HepG2 (cell line): ENCODE measurements around the gene ZNF48. TPM values are rescaled to one million over a fixed set of nuclear protein-coding genes. Genes with fewer than 3 reads are reported as not detected.

ENCODE experiments used
- ATF7-NPFF ChIP-seq: sonication (generic); formaldehyde crosslinking; IDR thresholded peaks from 2 replicates; pipeline ENCODE4 v1.8.1; 2023; ENCODE audit warnings: mild to moderate bottlenecking, low read depth, missing genetic modification reagents, moderate library complexity
- CENPT ChIP-seq: sonication (generic); formaldehyde crosslinking; IDR thresholded peaks from 2 replicates; pipeline ENCODE4 v1.8.0; 2022; ENCODE audit warnings: low read depth, mild to moderate bottlenecking, moderate library complexity, missing genetic modification reagents
- GPN1 ChIP-seq: sonication (generic); formaldehyde crosslinking; IDR thresholded peaks from 2 replicates; pipeline ENCODE4 v1.5.1; 2020; ENCODE audit warnings: missing genetic modification reagents, borderline replicate concordance
- JDP2 ChIP-seq: sonication (generic); formaldehyde crosslinking; IDR thresholded peaks from 2 replicates; pipeline ENCODE4 v1.8.1; 2022; ENCODE audit warnings: missing genetic modification reagents, borderline replicate concordance
- MXD4 ChIP-seq: IDR thresholded peaks from 2 replicates; pipeline ENCODE4 v1.6.1; 2016; ENCODE audit warnings: mild to moderate bottlenecking, missing biosample characterization, missing genetic modification reagents
- SMAD9 ChIP-seq: sonication (generic); formaldehyde crosslinking; IDR thresholded peaks from 2 replicates; pipeline ENCODE4 v1.5.1; 2020; ENCODE audit warnings: mild to moderate bottlenecking, missing genetic modification reagents
- ZKSCAN1 ChIP-seq: fragments of 150-350 bp; IDR thresholded peaks from 2 replicates; pipeline ENCODE4 v1.6.1; 2014; ENCODE audit warnings: low read length
- ZNF564 ChIP-seq: sonication (generic); formaldehyde crosslinking; IDR thresholded peaks from 2 replicates; pipeline ENCODE4 v1.8.1; 2023; ENCODE audit warnings: mild to moderate bottlenecking, missing genetic modification reagents
- ZNF569 ChIP-seq: sonication (generic); formaldehyde crosslinking; IDR thresholded peaks from 2 replicates; pipeline ENCODE4 v1.5.0; 2020; ENCODE audit warnings: mild to moderate bottlenecking, missing genetic modification reagents, moderate library complexity, borderline replicate concordance
- ZNF720 ChIP-seq: sonication (generic); formaldehyde crosslinking; IDR thresholded peaks from 2 replicates; pipeline ENCODE4 v1.4.0; 2020; ENCODE audit warnings: missing genetic modification reagents
- ZNF724P ChIP-seq: sonication (generic); formaldehyde crosslinking; IDR thresholded peaks from 2 replicates; pipeline ENCODE4 v1.8.0; 2022; ENCODE audit warnings: missing genetic modification reagents, borderline replicate concordance
- polyA plus RNA-seq, 8 experiments: library from polyadenylated mRNA; depleted of rRNA in 3 of 8; stranded (reverse) in 7 of 8; unstranded in 1 of 8; fragments of >200 nt; fragmentation: Illumina TruSeq in 4 of 8; extraction: Trizol in 4 of 8; gene quantifications; 2 replicates each; pipeline versions ENCODE4 v1.2.1 to v1.2.3, GENCODE V29; 2011 to 2016; ENCODE audit warnings: low read depth in 4 of 8, missing spikeins in 1 of 8, mixed read lengths in 1 of 8; ENCODE audit not compliant: insufficient read depth in 1 of 8
- total RNA-seq, 5 experiments: library from RNA; depleted of rRNA; stranded (reverse); fragments of >200 nt; fragmentation: Illumina TruSeq; extraction: Trizol; gene quantifications; 2 replicates each; pipeline ENCODE4 v1.2.3, GENCODE V29; 2016; ENCODE audit warnings: low read depth in 1 of 5
- TF ChIP-seq, protein P1 (sequence below): sonication (generic); formaldehyde crosslinking; IDR thresholded peaks from 2 replicates; pipeline ENCODE4 v1.4.0; 2020; ENCODE audit warnings: missing genetic modification reagents
- TF ChIP-seq, protein P2 (sequence below): sonication (generic); formaldehyde crosslinking; IDR thresholded peaks from 2 replicates; pipeline ENCODE4 v1.5.1; 2020; ENCODE audit warnings: mild to moderate bottlenecking, missing genetic modification reagents, moderate library complexity
- TF ChIP-seq, protein P3 (sequence below): sonication (generic); formaldehyde crosslinking; IDR thresholded peaks from 2 replicates; pipeline ENCODE4 v1.4.0; 2020; ENCODE audit warnings: mild to moderate bottlenecking, missing genetic modification reagents, borderline replicate concordance
- TF ChIP-seq, protein P4 (sequence below): sonication (generic); formaldehyde crosslinking; IDR thresholded peaks from 2 replicates; pipeline ENCODE4 v1.5.0; 2020; ENCODE audit warnings: missing genetic modification reagents, mild to moderate bottlenecking, borderline replicate concordance

Gene ZNF48
- total and polyA plus RNA-seq, 2 of the 13 experiments (the other 11 are each of a cell fraction or from before 2014, with no cell fraction given) = 9.9 to 12.3 TPM

DNA sequence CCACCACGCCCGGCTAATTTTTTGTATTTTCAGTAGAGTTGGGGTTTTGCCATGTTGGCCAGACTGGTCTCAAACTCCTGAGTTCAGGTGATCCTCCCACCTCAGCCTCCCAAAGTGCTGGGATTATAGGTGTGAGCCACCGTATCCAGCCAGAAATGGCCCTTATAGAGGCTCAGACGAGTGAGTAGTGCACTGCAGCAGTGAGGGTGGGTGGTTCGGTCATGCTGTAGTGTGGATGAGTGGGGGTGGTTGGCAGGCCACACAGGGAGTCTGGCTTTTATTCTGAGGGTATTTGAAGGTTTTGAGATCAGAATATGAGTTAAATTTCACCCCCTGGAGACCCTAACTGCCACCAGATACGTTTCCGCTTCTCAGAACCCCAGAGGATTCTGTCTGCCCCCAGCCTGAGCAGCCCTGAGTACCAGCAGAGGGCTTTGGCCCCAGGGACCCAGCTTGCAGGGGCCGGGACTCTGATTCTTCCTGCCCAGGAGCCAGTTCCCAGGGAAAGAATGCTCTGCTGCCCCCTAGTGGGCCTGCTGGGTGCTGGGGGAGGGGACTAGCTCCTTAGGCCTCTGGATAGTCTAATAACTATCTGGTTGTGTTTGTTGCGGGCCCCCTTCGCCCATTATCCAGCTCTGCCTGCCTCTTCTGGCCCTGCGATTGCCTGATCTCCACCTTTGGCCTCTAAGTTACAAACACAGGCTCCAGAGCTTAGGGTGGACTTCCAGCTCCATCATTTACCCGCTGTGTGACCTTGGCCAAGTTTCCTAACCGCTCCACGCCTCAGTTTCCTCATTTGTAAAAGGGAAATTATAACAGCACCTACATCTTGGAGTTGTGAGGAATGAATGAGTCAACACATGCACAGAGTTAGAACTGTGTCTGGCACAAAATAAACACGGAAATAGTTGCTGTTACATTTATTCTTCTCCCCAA lies 14.2 kb downstream of the ZNF48 start (continued):
- TF ChIP-seq, protein P1, sequence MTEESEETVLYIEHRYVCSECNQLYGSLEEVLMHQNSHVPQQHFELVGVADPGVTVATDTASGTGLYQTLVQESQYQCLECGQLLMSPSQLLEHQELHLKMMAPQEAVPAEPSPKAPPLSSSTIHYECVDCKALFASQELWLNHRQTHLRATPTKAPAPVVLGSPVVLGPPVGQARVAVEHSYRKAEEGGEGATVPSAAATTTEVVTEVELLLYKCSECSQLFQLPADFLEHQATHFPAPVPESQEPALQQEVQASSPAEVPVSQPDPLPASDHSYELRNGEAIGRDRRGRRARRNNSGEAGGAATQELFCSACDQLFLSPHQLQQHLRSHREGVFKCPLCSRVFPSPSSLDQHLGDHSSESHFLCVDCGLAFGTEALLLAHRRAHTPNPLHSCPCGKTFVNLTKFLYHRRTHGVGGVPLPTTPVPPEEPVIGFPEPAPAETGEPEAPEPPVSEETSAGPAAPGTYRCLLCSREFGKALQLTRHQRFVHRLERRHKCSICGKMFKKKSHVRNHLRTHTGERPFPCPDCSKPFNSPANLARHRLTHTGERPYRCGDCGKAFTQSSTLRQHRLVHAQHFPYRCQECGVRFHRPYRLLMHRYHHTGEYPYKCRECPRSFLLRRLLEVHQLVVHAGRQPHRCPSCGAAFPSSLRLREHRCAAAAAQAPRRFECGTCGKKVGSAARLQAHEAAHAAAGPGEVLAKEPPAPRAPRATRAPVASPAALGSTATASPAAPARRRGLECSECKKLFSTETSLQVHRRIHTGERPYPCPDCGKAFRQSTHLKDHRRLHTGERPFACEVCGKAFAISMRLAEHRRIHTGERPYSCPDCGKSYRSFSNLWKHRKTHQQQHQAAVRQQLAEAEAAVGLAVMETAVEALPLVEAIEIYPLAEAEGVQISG = peak; percentile 95
- TF ChIP-seq ZNF724P (CRISPR knock-in tag) = no peak
- TF ChIP-seq SMAD9 (CRISPR knock-in tag) = no peak
- no peak for TF ChIP-seq ZNF564 (CRISPR knock-in tag)
- TF ChIP-seq, protein P2, sequence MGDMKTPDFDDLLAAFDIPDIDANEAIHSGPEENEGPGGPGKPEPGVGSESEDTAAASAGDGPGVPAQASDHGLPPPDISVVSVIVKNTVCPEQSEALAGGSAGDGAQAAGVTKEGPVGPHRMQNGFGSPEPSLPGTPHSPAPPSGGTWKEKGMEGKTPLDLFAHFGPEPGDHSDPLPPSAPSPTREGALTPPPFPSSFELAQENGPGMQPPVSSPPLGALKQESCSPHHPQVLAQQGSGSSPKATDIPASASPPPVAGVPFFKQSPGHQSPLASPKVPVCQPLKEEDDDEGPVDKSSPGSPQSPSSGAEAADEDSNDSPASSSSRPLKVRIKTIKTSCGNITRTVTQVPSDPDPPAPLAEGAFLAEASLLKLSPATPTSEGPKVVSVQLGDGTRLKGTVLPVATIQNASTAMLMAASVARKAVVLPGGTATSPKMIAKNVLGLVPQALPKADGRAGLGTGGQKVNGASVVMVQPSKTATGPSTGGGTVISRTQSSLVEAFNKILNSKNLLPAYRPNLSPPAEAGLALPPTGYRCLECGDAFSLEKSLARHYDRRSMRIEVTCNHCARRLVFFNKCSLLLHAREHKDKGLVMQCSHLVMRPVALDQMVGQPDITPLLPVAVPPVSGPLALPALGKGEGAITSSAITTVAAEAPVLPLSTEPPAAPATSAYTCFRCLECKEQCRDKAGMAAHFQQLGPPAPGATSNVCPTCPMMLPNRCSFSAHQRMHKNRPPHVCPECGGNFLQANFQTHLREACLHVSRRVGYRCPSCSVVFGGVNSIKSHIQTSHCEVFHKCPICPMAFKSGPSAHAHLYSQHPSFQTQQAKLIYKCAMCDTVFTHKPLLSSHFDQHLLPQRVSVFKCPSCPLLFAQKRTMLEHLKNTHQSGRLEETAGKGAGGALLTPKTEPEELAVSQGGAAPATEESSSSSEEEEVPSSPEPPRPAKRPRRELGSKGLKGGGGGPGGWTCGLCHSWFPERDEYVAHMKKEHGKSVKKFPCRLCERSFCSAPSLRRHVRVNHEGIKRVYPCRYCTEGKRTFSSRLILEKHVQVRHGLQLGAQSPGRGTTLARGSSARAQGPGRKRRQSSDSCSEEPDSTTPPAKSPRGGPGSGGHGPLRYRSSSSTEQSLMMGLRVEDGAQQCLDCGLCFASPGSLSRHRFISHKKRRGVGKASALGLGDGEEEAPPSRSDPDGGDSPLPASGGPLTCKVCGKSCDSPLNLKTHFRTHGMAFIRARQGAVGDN = peak; percentile 80
- peak; percentile 81 for TF ChIP-seq MXD4 (CRISPR knock-in tag)
- no peak for TF ChIP-seq JDP2 (CRISPR knock-in tag)
- no peak for TF ChIP-seq ATF7-NPFF
- TF ChIP-seq, protein P3, sequence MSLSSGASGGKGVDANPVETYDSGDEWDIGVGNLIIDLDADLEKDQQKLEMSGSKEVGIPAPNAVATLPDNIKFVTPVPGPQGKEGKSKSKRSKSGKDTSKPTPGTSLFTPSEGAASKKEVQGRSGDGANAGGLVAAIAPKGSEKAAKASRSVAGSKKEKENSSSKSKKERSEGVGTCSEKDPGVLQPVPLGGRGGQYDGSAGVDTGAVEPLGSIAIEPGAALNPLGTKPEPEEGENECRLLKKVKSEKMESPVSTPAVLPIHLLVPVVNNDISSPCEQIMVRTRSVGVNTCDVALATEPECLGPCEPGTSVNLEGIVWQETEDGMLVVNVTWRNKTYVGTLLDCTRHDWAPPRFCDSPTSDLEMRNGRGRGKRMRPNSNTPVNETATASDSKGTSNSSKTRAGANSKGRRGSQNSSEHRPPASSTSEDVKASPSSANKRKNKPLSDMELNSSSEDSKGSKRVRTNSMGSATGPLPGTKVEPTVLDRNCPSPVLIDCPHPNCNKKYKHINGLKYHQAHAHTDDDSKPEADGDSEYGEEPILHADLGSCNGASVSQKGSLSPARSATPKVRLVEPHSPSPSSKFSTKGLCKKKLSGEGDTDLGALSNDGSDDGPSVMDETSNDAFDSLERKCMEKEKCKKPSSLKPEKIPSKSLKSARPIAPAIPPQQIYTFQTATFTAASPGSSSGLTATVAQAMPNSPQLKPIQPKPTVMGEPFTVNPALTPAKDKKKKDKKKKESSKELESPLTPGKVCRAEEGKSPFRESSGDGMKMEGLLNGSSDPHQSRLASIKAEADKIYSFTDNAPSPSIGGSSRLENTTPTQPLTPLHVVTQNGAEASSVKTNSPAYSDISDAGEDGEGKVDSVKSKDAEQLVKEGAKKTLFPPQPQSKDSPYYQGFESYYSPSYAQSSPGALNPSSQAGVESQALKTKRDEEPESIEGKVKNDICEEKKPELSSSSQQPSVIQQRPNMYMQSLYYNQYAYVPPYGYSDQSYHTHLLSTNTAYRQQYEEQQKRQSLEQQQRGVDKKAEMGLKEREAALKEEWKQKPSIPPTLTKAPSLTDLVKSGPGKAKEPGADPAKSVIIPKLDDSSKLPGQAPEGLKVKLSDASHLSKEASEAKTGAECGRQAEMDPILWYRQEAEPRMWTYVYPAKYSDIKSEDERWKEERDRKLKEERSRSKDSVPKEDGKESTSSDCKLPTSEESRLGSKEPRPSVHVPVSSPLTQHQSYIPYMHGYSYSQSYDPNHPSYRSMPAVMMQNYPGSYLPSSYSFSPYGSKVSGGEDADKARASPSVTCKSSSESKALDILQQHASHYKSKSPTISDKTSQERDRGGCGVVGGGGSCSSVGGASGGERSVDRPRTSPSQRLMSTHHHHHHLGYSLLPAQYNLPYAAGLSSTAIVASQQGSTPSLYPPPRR (CRISPR knock-in tag) = no peak
- TF ChIP-seq, protein P4, sequence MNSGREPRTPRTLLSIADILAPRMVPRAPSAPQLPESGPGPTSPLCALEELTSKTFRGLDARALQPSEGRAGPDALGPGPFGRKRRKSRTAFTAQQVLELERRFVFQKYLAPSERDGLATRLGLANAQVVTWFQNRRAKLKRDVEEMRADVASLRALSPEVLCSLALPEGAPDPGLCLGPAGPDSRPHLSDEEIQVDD (CRISPR knock-in tag) = no peak
- peak; percentile 40; the same call in 1 of the 2 replicates for TF ChIP-seq ZKSCAN1
- TF ChIP-seq CENPT (CRISPR knock-in tag) = no peak
- TF ChIP-seq GPN1 = no peak
- TF ChIP-seq ZNF569 = no peak
- TF ChIP-seq ZNF720 (CRISPR knock-in tag) = no peak
